ENCODE data around the gene TLR9.

GRCh38 chr3:52182691-52183090 is 42.8 kb downstream of the TLR9 start:
- no peak for TF ChIP-seq POLR2A (conservative IDR thresholded peaks at IDR 0.05)
- TF ChIP-seq CTCF (IDR thresholded peaks at IDR 0.05 in 2 of 3, conservative IDR thresholded peaks at IDR 0.05 in 1 of 3; ENCODE audit: insufficient read depth in 2 of 3, low read depth in 1 of 3, low read length in 3 of 3) = no peak
- TF ChIP-seq HMG20A (CRISPR knock-in tag; conservative IDR thresholded peaks at IDR 0.05) = no peak
- no peak for TF ChIP-seq CBX2 (IDR thresholded peaks at IDR 0.05; ENCODE audit: insufficient read depth, low read length, poor library complexity, severe bottlenecking)
- TF ChIP-seq PHF8 (IDR thresholded peaks at IDR 0.05; ENCODE audit: borderline replicate concordance, low read length) = no peak
- TF ChIP-seq EHMT2 (IDR thresholded peaks at IDR 0.05) = no peak
- no peak for TF ChIP-seq ATF3 (IDR thresholded peaks at IDR 0.05)
- TF ChIP-seq ATF3 (CRISPR knock-in tag; conservative IDR thresholded peaks at IDR 0.05) = no peak
- no peak for TF ChIP-seq GABPB2 (CRISPR knock-in tag; conservative IDR thresholded peaks at IDR 0.05)
- TF ChIP-seq ZNF239 (CRISPR knock-in tag; IDR thresholded peaks at IDR 0.05) = no peak
- TF ChIP-seq KLF16 (IDR thresholded peaks at IDR 0.05) = no peak
- TF ChIP-seq ATF1 (CRISPR knock-in tag; IDR thresholded peaks at IDR 0.05) = no peak
- no peak for TF ChIP-seq ATF1 (tag; IDR thresholded peaks at IDR 0.05)
- TF ChIP-seq FOS (IDR thresholded peaks at IDR 0.05; ENCODE audit: extremely low read depth, insufficient read length) = no peak

Data from K562 (cell line).